A172 (cell line): Measurements from ENCODE around the gene PFDN2. TPM values are rescaled to one million over a fixed set of nuclear protein-coding genes. Genes with fewer than 3 reads are reported as not detected.

ENCODE experiments used
- DNase-seq: peaks from one replicate; pipeline ENCODE4 v3.0.0-alpha.2; 2015; ENCODE audit warnings: low spot score
- total RNA-seq: library from RNA; depleted of rRNA; stranded (reverse); fragments of >200 nt; shearing (Covaris generic); gene quantifications from 2 replicates; pipeline ENCODE4 v1.2.3, GENCODE V29; 2014; rRNA removed

The PFDN2 gene
- total RNA-seq, 1 experiment from 2014 or later = 218 TPM

- DNase-seq = no peak
Measured at GRCh38 chr1:161052899-161053298, 64.9 kb downstream of the PFDN2 start.

GRCh38 chr1:161051219-161051618, 66.6 kb downstream of the PFDN2 start:
- no peak for DNase-seq

Other genes starting within 250 kb of the PFDN2 start
- not detected in 2 replicates for gene ITLN1, start 232.9 kb downstream of the PFDN2 start, total RNA-seq
- not detected in 2 replicates for gene ITLN2, start 163.2 kb downstream of the PFDN2 start, total RNA-seq
- 7.3 and 9.2 TPM in 2 replicates for gene F11R, start 96.9 kb downstream of the PFDN2 start, total RNA-seq
- gene TSTD1, start 79.1 kb downstream of the PFDN2 start, total RNA-seq = not detected in 2 replicates
- 79.9 and 107 TPM in 2 replicates for gene USF1, start 72.1 kb downstream of the PFDN2 start, total RNA-seq
- gene ARHGAP30, start 48.1 kb downstream of the PFDN2 start, total RNA-seq = 0.07 and 0.38 TPM in 2 replicates
- 1.6 and 2.2 TPM in 2 replicates for gene NECTIN4, start 28.5 kb downstream of the PFDN2 start, total RNA-seq
- gene KLHDC9, start 19.7 kb downstream of the PFDN2 start, total RNA-seq = 3.8 and 4.0 TPM in 2 replicates
- 26.8 and 27.8 TPM in 2 replicates for gene NIT1, start 68 bp upstream of the PFDN2 start, total RNA-seq
- 37.8 and 40.1 TPM in 2 replicates for gene DEDD, start 14.6 kb upstream of the PFDN2 start, total RNA-seq
- gene UFC1, start 35.9 kb upstream of the PFDN2 start, total RNA-seq = 95.7 and 128 TPM in 2 replicates
- gene USP21, start 41.5 kb upstream of the PFDN2 start, total RNA-seq = 5.2 and 5.7 TPM in 2 replicates
- 37.1 and 39.9 TPM in 2 replicates for gene PPOX, start 48.4 kb upstream of the PFDN2 start, total RNA-seq
- 59.5 and 61.1 TPM in 2 replicates for gene B4GALT3, start 59.5 kb upstream of the PFDN2 start, total RNA-seq
- gene ADAMTS4, start 81.0 kb upstream of the PFDN2 start, total RNA-seq = not detected in 2 replicates
- gene NDUFS2, start 84.3 kb upstream of the PFDN2 start, total RNA-seq = 179 and 197 TPM in 2 replicates
- gene FCER1G, start 97.3 kb upstream of the PFDN2 start, total RNA-seq = not detected in 2 replicates
- gene APOA2, start 105.6 kb upstream of the PFDN2 start, total RNA-seq = not detected in 2 replicates
- 16.1 and 16.8 TPM in 2 replicates for gene TOMM40L, start 108.0 kb upstream of the PFDN2 start, total RNA-seq
- gene NR1I3, start 120.2 kb upstream of the PFDN2 start, total RNA-seq = 0.50 TPM in 1 of 2 replicates, not detected in the other
- gene PCP4L1, start 140.7 kb upstream of the PFDN2 start, total RNA-seq = not detected in 2 replicates
- 0.21 and 4.8 TPM in 2 replicates for gene MPZ, start 191.9 kb upstream of the PFDN2 start, total RNA-seq
- gene SDHC, start 196.3 kb upstream of the PFDN2 start, total RNA-seq = 32.8 and 48.8 TPM in 2 replicates
- not detected in 2 replicates for gene CFAP126, start 249.8 kb upstream of the PFDN2 start, total RNA-seq